Activated CD8-positive, alpha-beta memory T cell treated with anti-CD3 and anti-CD28 coated beads, Interleukin-2, amount 10 ng/mL, durations not matched to agents 7 days and 5 days (primary cell): ENCODE measurements around the gene RGL1. TPM values are rescaled to one million over a fixed set of nuclear protein-coding genes. Genes with fewer than 3 reads are reported as not detected.

ENCODE experiments used
- ATAC-seq: fragments of 150-1000 bp; cut with Tn5 transposase; one replicate; pipeline ENCODE4 v1.10.0; 2021; ENCODE audit warnings: moderate library complexity
- CTCF ChIA-PET: fragments of 350-600 bp; sonication (Branson Sonifier 250); formaldehyde crosslinking; loops from one replicate; lab custom pipeline; 2021; ENCODE audit warnings: antibody characterized with exemption; lab: Charles Lee
- DNase-seq: peaks from one replicate; pipeline ENCODE4 v3.0.0-alpha.2; 2020
- H3K27ac Mint-ChIP-seq: one replicate; pipeline ENCODE4 v1.8.0; 2021; ENCODE audit warnings: mild to moderate bottlenecking, mixed read lengths
- H3K27me3 Mint-ChIP-seq: one replicate; pipeline ENCODE4 v1.8.0; 2021; ENCODE audit warnings: mixed read lengths
- H3K36me3 Mint-ChIP-seq: one replicate; pipeline ENCODE4 v1.8.0; 2021; ENCODE audit warnings: mild to moderate bottlenecking, mixed read lengths
- H3K4me1 Mint-ChIP-seq: one replicate; pipeline ENCODE4 v1.8.0; 2021; ENCODE audit warnings: mixed read lengths
- H3K4me3 Mint-ChIP-seq: one replicate; pipeline ENCODE4 v1.8.0; 2021; ENCODE audit warnings: mild to moderate bottlenecking, moderate library complexity, mixed read lengths
- H3K9me3 Mint-ChIP-seq: one replicate; pipeline ENCODE4 v1.8.0; 2022; ENCODE audit warnings: low read depth, mixed read lengths
- total RNA-seq, 2 experiments: library from RNA; stranded (reverse); gene quantifications; one replicate each; pipeline ENCODE4 v1.2.3, GENCODE V29; 2021

RGL1 gene
- total RNA-seq, 2 experiments from 2014 or later = 2.0 to 2.9 TPM

DNA sequence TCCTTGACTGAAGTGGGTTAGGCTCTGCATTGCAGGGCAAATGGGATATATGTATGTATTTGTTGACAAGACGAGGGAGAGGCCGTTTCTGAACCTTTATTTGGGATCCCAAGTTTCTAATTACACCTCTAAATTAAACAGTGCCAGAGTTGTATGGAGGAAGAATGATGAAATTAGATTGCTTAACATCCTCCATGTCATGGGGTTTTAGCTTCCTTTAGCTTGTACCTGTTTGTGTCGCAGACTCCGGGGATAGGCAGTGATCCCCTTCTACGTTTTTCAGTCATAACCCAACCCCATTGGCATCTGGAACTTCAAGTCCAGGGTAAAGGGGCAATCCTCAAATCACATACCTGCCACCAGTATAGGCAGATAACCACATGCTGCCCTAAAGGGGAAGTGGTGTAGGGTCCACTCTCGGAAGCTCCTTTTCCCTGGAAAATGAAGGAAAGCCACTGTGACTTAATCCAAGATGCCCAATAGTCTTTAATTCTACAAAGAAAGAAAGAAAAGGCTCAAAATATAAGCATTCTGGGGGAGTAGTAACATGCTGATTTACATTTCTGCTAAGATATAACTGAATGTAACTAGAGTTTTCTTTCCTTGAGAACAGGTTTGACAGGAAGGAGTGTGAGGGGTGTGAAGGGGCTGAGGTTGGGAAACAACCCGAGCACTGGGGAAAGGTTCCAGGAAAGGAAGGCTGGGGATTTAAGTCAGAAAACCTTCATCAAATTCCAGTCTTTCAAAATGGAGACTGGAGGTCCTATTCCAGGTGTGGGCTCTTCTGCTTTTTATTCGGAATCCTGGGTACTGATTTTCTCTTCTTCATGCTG, 77.6 kb downstream of the RGL1 start:
- ATAC-seq = no peak
- CTCF ChIA-PET = no interaction called here
- Mint-ChIP-seq H3K4me1 (peaks cover 2% of the 10 kb centered on the region), H3K4me3 (no peak overlapping the region), H3K9me3 (no peaks in the 10 kb centered on the region), H3K27me3 (no peaks in the 10 kb centered on the region), H3K36me3 (no peaks in the 10 kb centered on the region), H3K27ac (no peak overlapping the region)
- no peak for DNase-seq

DNA sequence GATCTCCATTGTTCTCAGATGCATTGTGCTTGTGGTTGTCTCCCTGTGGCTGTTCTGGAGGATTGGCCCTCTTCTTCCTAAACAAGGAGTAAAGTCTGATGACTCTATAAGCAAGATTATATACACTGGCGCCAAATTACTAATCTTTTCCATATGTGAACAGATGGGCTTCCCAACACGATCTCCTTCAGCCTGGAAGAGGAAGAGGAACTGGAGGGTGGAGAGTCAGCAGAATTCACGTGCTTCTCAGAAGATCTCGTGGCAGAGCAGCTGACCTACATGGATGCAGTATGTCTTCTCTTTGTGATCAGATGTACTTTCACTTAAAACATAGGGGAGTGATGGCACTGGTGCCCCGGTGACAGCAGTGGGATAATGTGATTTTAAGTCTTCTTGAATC, 78.7 kb downstream of the RGL1 start:
- DNase-seq (no peak), ATAC-seq (no peak)
- Mint-ChIP-seq H3K36me3 (peaks cover 3% of the 10 kb centered on the region), H3K27ac (no peak overlapping the region), H3K9me3 (no peaks in the 10 kb centered on the region), H3K27me3 (no peaks in the 10 kb centered on the region), H3K4me3 (no peak overlapping the region), H3K4me1 (peaks cover 13% of the 10 kb centered on the region)
- CTCF ChIA-PET = no interaction called here

DNA sequence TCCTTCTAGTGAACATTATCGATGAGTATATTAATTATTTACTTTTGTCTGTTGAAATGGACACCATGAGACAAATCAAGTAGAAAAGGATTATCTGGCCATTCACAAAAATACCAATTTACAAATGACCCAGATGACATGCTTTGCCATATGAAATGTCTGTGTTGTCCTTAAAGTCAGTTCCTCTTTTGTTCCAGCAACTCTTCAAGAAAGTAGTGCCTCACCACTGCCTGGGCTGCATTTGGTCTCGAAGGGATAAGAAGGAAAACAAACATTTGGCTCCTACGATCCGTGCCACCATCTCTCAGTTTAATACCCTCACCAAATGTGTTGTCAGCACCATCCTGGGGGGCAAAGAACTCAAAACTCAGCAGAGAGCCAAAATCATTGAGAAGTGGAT, 79.6 kb downstream of the RGL1 start:
- H3K4me3 Mint-ChIP-seq = no peak overlapping the region
- H3K4me1 Mint-ChIP-seq = peaks cover 17% of the 10 kb centered on the region

GRCh38 chr1:183885142-183885735, 80.3 kb downstream of the RGL1 start:
- ATAC-seq = no peak
- Mint-ChIP-seq H3K27me3 (no peaks in the 10 kb centered on the region), H3K27ac (no peak overlapping the region), H3K4me1 (peaks cover 17% of the 10 kb centered on the region), H3K4me3 (no peak overlapping the region), H3K9me3 (no peaks in the 10 kb centered on the region), H3K36me3 (peaks cover 4% of the 10 kb centered on the region)
- CTCF ChIA-PET = interaction anchor here (1.2 kb wide), 1 partner anchor 18 kb away, joined by 3 read pairs; no protein-coding TSS in a partner anchor
- DNase-seq = no peak

More for the DNA sequence above, 79.6 kb downstream of the RGL1 start:
- CTCF ChIA-PET = no interaction called here
- Mint-ChIP-seq H3K36me3 (peaks cover 4% of the 10 kb centered on the region), H3K9me3 (no peaks in the 10 kb centered on the region), H3K27ac (no peak overlapping the region), H3K27me3 (no peaks in the 10 kb centered on the region)
- DNase-seq (no peak), ATAC-seq (no peak)

DNA sequence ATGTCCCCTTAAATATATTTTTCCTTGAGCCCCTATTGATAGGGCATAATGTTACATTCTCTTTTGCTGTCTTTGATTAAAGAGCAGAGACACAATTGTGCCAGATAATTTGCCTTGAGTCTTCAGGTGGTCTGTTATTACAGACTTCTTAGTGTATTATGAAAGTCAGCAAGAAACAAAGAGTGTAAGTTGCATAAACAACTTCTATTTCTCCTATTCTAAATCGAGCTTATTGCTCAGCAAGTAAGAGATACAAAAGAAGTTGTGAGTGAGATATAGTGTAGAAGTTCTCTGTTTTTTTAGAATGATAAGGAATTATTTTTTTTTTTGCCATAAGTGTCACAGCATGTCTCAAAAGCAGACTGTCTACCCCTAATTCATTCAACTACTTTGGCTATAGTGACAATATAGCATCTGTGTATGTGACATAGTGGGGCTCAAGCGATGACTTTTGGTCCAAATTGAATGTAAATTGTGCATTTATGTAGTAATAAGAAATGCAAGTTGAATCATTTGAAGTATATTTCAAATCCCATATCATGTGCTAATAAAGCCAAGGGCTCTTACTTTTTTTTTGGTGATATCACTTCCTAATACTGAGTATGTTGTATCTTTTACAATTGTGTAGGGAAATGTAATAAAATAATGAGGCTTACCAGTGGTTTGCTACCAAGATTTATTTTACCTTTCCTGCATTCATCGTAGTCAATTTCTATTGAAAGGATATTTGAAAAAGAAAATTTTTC, 81.3 kb downstream of the RGL1 start:
- DNase-seq = no peak
- H3K27ac Mint-ChIP-seq = no peak overlapping the region
- peaks cover 17% of the 10 kb centered on the region for H3K4me1 Mint-ChIP-seq
- H3K36me3 Mint-ChIP-seq = peaks cover 4% of the 10 kb centered on the region
- CTCF ChIA-PET = interaction anchor here (0.7 to 1.2 kb wide), 2 partner anchors 17 to 106 kb away, joined by 3 read pairs; no protein-coding TSS in a partner anchor
- no peaks in the 10 kb centered on the region for H3K27me3 Mint-ChIP-seq
- no peak overlapping the region for H3K4me3 Mint-ChIP-seq
- no peaks in the 10 kb centered on the region for H3K9me3 Mint-ChIP-seq
- ATAC-seq = no peak

DNA sequence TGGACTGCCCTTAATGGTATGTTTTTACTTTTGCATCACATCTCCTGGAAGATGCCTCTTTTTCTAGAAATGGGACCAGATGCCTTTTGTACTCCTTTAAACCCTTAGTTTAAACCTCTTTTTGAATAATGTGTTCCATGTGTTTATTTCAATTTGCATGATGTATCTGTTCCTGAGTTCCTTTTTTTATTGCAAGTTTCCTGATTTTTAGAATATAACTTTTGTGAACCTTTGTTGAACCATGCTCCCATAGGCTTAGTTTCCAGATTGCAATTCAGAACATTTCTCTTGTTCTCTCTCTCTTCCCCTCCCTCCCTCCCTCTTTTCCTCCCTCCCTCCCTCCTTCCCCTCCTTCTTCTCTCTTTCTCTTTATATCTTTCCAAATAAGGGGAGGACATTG, 81.9 kb downstream of the RGL1 start:
- H3K27ac Mint-ChIP-seq = no peak overlapping the region
- H3K36me3 Mint-ChIP-seq = peaks cover 4% of the 10 kb centered on the region
- ATAC-seq = no peak
- DNase-seq = no peak
- no peaks in the 10 kb centered on the region for H3K9me3 Mint-ChIP-seq
- CTCF ChIA-PET = no interaction called here
- H3K4me1 Mint-ChIP-seq = peaks cover 17% of the 10 kb centered on the region
- no peaks in the 10 kb centered on the region for H3K27me3 Mint-ChIP-seq
- H3K4me3 Mint-ChIP-seq = no peak overlapping the region

DNA sequence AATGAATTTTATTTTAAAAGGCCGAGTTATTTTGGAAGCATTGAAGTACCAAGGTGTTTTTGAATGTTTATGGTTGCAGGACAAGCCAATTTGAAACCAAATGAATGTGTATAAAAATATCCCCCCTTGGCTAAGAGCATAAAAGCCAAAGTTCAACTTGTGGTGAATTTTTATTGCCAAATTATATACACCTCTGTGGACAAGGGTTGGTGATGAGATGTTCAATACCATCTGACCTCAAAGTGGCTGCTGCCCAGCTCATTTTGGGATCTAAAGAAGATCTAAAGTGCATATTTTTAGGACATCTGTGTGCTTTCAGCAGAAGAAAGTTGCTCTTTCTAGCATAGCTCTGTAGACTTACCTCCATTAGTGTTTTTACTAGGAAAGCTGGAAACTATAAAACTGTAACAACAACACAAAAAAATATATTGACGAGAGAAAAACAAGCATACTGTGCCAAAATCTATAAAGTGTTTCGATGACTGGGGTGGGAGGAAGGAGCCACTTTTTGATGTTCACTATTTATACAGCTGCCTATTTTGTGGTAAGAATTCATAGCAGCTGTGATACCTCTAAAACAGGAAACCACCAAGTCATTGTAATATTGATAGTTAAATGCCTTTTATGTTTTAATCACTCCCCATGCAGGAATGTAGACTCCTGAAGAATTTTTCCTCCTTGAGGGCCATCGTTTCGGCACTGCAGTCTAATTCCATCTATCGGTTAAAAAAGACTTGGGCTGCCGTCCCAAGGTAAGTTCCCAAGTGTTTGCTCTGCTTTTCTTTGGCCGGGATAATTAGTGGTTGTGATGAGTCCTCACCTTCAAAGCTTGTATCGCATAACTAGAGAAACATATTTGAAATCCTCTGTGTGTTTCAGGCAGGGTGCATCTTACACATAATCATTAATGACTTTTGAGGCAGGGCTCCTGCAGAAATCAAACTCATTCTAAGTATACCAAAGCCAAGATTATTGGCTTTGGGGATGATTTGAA, 83.2 kb downstream of the RGL1 start:
- CTCF ChIA-PET = interaction anchor here (0.8 kb wide), 1 partner anchor 9 kb away, joined by 3 read pairs; no protein-coding TSS in a partner anchor
- Mint-ChIP-seq H3K4me1 (peaks cover 17% of the 10 kb centered on the region), H3K36me3 (peaks cover 4% of the 10 kb centered on the region), H3K27me3 (no peaks in the 10 kb centered on the region), H3K27ac (no peak overlapping the region), H3K4me3 (no peak overlapping the region), H3K9me3 (no peaks in the 10 kb centered on the region)
- DNase-seq = no peak
- ATAC-seq = no peak

- H3K4me1 Mint-ChIP-seq = peaks cover 17% of the 10 kb centered on the region
These were observed 84.2 kb downstream of the RGL1 start for GRCh38 chr1:183889095-183889494.

DNA sequence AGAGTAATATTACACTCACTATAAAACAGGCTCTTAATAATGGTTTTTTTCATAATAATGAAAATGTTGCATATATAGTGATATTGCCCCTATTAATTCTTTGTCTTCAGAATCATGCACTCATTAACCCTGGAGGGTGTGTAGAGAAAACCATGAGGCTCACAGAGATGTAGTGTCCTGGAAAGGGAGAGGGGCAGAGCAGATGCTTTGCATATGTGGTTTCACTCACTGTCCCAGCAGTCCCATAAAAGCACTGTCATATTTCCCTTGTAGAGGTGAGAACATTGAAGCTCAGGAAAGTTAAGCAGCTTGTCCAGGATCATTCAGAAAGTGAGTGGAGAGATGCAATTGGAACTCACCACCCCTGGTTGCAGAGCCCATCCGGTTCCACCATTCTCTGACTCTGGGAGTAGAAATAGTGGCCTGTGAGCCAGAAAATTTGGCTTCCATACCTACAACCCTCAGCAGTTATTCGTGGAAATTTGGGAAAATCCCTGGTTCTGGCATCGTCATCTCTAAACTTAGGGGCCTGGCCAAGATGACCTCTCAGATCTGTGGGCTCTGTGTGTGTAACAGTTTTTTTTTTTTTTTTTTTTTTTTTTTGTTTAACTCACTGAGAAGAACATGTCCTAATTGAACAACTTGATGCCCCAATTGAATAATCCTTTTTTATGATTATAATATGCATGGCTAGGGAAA, 86.4 kb downstream of the RGL1 start:
- ATAC-seq (no peak), DNase-seq (no peak)
- peaks cover 20% of the 10 kb centered on the region for H3K4me1 Mint-ChIP-seq
- no peak overlapping the region for H3K4me3 Mint-ChIP-seq
- H3K9me3 Mint-ChIP-seq = no peaks in the 10 kb centered on the region
- no peak overlapping the region for H3K27ac Mint-ChIP-seq
- no peaks in the 10 kb centered on the region for H3K27me3 Mint-ChIP-seq
- peaks cover 4% of the 10 kb centered on the region for H3K36me3 Mint-ChIP-seq
- CTCF ChIA-PET = interaction anchor here (0.6 kb wide), 1 partner anchor 10 kb away, joined by 3 read pairs; no protein-coding TSS in a partner anchor

More at GRCh38 chr1:183889095-183889494, 84.2 kb downstream of the RGL1 start:
- CTCF ChIA-PET = no interaction called here
- no peak overlapping the region for H3K4me3 Mint-ChIP-seq
- DNase-seq = no peak
- H3K27ac Mint-ChIP-seq = no peak overlapping the region
- ATAC-seq = no peak
- peaks cover 4% of the 10 kb centered on the region for H3K36me3 Mint-ChIP-seq
- H3K9me3 Mint-ChIP-seq = no peaks in the 10 kb centered on the region
- H3K27me3 Mint-ChIP-seq = no peaks in the 10 kb centered on the region

- Mint-ChIP-seq H3K27ac (no peak overlapping the region), H3K4me1 (peaks cover 27% of the 10 kb centered on the region), H3K36me3 (peaks cover 4% of the 10 kb centered on the region), H3K9me3 (no peaks in the 10 kb centered on the region), H3K27me3 (no peaks in the 10 kb centered on the region), H3K4me3 (no peak overlapping the region)
- CTCF ChIA-PET = no interaction called here
- ATAC-seq = no peak
- DNase-seq = no peak
These were observed 87.5 kb downstream of the RGL1 start for GRCh38 chr1:183892351-183892793.

- CTCF ChIA-PET = no interaction called here
- ATAC-seq = no peak
- H3K27ac Mint-ChIP-seq = no peak overlapping the region
- no peak for DNase-seq
- H3K4me3 Mint-ChIP-seq = no peak overlapping the region
- peaks cover 14% of the 10 kb centered on the region for H3K4me1 Mint-ChIP-seq
- H3K27me3 Mint-ChIP-seq = no peaks in the 10 kb centered on the region
- H3K9me3 Mint-ChIP-seq = no peaks in the 10 kb centered on the region
- no peaks in the 10 kb centered on the region for H3K36me3 Mint-ChIP-seq
These were observed 88.8 kb downstream of the RGL1 start for GRCh38 chr1:183893561-183894289.

- Mint-ChIP-seq H3K36me3 (no peaks in the 10 kb centered on the region), H3K4me3 (no peak overlapping the region), H3K27me3 (no peaks in the 10 kb centered on the region), H3K4me1 (peaks cover 10% of the 10 kb centered on the region), H3K9me3 (no peaks in the 10 kb centered on the region), H3K27ac (no peak overlapping the region)
- CTCF ChIA-PET = no interaction called here
- no peak for DNase-seq
- ATAC-seq = no peak
These were observed 89.3 kb downstream of the RGL1 start for GRCh38 chr1:183894290-183894565.
